GM18520 (cell line): Measurements from ENCODE around the gene BCORL1.

Experiments
- ATAC-seq: cut with Tn5 transposase; IDR thresholded peaks from one replicate; pipeline ENCODE4 v1.9.1; 2021; ENCODE audit not compliant: unreplicated experiment

The BCORL1 gene

GRCh38 chrX:130013661-130014060 is 31.2 kb downstream of the BCORL1 start:
- no peak for ATAC-seq

DNA sequence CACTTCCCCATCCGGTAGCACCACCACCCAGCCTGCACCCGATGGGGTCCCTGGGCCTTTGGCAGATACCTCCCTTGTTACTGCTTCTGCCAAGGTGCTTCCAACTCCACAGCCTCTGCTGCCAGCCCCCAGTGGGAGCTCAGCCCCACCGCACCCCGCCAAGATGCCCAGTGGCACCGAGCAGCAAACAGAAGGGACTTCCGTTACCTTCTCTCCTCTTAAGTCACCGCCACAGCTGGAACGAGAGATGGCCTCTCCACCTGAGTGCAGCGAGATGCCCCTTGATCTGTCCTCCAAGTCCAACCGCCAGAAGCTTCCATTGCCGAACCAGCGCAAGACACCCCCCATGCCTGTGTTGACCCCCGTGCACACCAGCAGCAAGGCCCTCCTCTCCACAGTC is 31.9 kb downstream of the BCORL1 start:
- ATAC-seq, result no peak

GRCh38 chrX:130014770-130015169 is 32.3 kb downstream of the BCORL1 start:
- no peak for ATAC-seq

DNA sequence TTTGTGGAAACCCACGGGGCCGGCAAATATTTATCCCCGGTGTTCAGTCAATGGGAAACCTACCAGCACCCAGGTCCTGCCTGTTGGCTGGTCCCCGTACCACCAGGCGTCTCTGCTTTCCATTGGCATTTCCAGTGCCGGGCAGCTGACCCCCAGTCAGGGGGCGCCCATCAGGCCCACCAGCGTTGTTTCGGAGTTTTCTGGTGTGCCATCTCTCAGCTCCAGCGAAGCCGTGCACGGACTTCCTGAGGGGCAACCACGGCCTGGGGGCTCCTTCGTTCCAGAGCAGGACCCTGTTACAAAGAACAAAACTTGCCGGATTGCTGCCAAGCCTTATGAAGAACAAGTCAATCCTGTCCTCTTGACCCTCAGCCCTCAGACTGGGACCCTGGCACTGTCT is 32.7 kb downstream of the BCORL1 start:
- no peak for ATAC-seq

GRCh38 chrX:130018143-130018542 is 35.7 kb downstream of the BCORL1 start:
- no peak for ATAC-seq

GRCh38 chrX:130020661-130021324 is 38.4 kb downstream of the BCORL1 start:
- ATAC-seq, result no peak

DNA sequence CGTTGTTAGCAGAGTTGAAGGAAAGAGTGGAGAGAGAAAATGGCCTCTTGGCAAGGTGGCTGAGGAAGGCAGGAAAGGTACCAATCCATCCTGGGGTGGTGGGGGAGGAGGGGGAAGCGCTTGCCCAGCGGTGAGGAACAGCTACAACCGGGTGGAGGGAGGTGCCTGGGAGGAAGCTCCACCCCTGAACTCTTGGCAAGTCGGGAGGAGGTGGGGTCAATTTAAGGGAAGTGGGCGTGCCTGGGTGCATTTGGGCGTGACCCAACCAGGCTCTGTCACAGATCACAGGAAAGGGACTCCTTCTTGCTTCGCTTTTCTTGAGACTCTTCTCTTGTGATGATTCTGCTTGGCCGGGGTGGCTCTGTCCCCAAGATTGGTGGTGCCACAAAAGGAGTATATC is 41.7 kb downstream of the BCORL1 start:
- peak; percentile 97 for ATAC-seq

- ATAC-seq, result no peak
These were observed 42.8 kb downstream of the BCORL1 start for GRCh38 chrX:130025256-130025655.

DNA sequence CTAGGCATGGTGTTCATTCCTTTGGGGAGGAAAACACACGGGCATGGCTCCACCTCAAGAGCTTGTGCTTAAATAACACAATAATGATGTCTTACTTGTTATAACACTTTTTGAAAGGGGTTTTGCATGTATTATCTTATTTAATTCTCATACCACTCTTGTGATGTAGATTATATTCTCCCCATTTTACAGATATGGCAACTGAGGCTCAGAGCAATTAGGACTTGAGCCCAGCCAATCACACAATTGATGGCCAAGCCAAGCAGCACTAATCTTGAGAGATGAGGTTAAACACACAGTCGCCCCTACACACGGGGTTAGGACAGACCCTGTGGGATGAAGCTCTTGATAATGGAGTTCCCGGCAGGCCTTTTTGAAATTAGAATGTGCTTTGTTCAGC is 45.1 kb downstream of the BCORL1 start:
- ATAC-seq, result no peak

GRCh38 chrX:130028196-130028595 is 45.8 kb downstream of the BCORL1 start:
- ATAC-seq, result no peak

DNA sequence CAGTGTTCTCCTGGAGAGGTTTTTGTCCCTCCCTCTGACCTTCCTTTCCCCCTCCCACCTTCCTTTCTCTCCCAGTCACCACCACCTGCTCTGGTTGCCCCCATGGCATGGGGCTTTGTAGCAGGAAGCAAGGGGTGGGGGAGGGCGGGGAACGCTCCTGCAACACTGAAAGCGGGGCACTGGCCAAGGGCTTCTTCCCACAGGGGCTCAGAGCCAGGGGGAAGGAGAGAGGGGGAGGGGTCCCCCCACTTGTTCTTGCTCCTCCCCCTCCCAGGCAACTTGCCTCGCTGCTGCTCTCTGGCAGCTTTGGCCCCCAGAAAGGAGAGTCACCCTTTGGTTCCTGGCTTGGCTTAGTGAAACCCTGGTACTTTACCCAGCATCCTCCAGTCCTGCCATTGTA is 48.4 kb downstream of the BCORL1 start:
- no peak for ATAC-seq

GRCh38 chrX:130032552-130032951 is 50.1 kb downstream of the BCORL1 start:
- no peak for ATAC-seq

GRCh38 chrX:130034178-130034577 is 51.7 kb downstream of the BCORL1 start:
- ATAC-seq, result no peak

DNA sequence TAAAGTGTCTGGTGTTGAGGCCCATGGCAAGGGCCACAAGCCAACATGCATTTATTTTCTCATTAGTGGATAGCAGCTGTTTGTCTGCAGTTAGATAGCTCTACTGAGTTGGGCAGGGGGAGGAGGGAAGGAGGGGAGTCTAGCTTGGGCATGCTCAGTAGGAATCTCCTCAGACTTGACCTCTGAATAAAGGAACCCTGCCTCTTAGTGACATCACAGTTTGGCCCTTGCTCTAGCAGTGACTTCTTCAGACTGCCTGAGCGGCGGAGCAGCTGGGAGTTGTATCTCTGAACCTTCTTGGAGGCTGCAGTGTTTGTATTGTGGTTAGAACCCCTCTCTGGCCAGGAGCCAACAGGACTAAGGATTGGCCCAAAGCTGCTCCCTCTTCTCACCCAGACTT is 57.4 kb downstream of the BCORL1 start:
- no peak for ATAC-seq

- ATAC-seq, result no peak
These were observed 65.0 kb downstream of the BCORL1 start for GRCh38 chrX:130047416-130047815.

GRCh38 chrX:130048686-130049222 is 66.3 kb downstream of the BCORL1 start:
- no peak for ATAC-seq

DNA sequence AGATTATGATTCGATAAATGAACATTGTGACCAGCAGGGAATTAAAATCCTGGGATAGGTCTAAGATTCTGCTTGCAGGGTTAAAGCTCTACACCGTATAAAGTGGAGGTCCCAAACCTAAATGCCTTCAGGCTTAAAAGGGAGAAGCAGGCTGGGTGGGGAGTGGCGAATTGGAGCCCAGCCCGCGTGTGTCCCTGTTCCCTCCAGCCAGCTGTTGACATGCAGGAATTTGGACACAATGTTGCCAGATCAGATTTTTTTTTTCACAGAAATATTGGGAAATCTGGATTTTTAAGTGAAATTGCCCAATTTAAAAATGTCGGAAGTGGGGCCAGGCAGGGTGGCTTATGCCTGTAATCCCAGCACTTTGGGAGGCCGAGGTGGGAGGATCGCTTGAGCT is 67.4 kb downstream of the BCORL1 start:
- ATAC-seq, result no peak

- ATAC-seq, result no peak
These were observed 68.9 kb downstream of the BCORL1 start for GRCh38 chrX:130051176-130051845.

DNA sequence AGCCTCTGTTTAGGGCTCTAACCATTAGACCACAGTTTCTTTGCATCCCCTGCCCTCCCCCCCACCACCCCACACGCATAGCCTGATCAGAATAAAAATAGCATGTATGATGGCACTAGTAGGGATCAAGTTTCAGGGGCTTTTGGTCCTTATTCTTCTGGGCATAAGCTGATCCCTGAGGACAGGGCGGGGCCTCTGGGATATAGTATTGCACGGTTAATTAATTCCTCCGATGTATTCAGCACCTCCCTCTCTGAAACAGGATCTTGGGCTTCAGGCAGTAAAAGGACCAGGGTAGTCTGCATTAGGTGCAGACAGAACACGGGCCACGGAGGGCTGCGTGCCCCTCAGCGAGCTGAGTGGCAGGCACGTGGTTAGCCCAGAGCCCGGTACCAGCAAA is 70.8 kb downstream of the BCORL1 start:
- no peak for ATAC-seq

GRCh38 chrX:130055103-130055502 is 72.7 kb downstream of the BCORL1 start:
- no peak for ATAC-seq

DNA sequence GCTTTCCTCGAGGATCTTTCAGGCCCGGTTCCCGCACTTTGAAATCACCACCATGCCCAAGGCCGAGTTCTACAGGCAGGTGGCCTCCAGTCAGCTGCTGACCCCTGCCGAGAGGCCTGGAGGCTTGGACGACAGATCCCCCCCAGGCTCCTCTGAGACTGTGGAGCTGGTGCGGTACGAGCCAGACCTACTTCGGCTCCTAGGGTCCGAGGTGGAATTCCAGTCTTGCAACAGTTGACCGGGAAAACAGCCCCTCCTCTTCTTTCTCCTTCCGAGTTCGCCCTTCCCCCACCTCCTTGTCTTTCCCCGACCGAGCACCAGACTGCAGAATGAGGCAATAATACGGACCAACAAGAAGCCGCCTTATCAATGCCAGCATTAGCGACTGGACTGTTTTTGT is 73.5 kb downstream of the BCORL1 start:
- no peak for ATAC-seq

GRCh38 chrX:130057209-130057608 is 74.8 kb downstream of the BCORL1 start:
- no peak for ATAC-seq

DNA sequence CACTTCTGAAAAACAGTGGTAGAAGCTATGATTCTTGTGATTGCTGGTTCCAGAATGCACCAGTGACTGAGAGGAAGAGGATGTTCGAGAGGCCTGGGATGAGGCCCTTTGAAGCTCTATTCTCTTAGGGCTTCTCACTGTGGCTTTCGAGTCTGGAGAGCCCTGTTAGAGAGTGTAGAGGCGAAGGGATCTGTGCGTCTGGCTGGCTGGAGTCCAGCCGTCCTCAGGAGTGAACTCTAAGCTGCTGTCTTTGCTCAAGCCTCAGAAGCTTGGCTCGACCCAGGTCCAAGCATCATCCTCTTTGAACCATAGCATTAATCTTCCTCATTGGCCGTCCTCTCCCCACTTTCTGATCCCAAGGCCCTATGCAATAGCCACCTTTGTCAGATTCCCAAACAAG is 76.2 kb downstream of the BCORL1 start:
- no peak for ATAC-seq
